Ecto neural progenitor cell (in vitro differentiated cells): ENCODE data around the gene ZSWIM8.

ENCODE experiments used
- DNase-seq: peaks from one replicate; pipeline ENCODE4 v3.0.0-alpha.2; 2018; ENCODE audit warnings: low spot score

The ZSWIM8 gene

GRCh38 chr10:73797324-73798025 lies 12.1 kb downstream of the ZSWIM8 start:
- DNase-seq, result no peak

- DNase-seq, result no peak
Observed at GRCh38 chr10:73798087-73798486, 12.7 kb downstream of the ZSWIM8 start.

GRCh38 chr10:73798927-73799560 lies 13.6 kb downstream of the ZSWIM8 start:
- no peak for DNase-seq

GRCh38 chr10:73799899-73800559 lies 14.6 kb downstream of the ZSWIM8 start:
- no peak for DNase-seq

- DNase-seq, result no peak
Observed at GRCh38 chr10:73800560-73801252, 15.3 kb downstream of the ZSWIM8 start.

- no peak for DNase-seq
Observed at GRCh38 chr10:73801253-73801590, 15.8 kb downstream of the ZSWIM8 start.

GRCh38 chr10:73802276-73802991 lies 17.0 kb downstream of the ZSWIM8 start:
- no peak for DNase-seq

GRCh38 chr10:73803680-73804286 lies 18.4 kb downstream of the ZSWIM8 start:
- no peak for DNase-seq

- no peak for DNase-seq
Observed at GRCh38 chr10:73806176-73806950, 21.0 kb downstream of the ZSWIM8 start.

GRCh38 chr10:73807471-73807870 lies 22.1 kb downstream of the ZSWIM8 start:
- no peak for DNase-seq

- no peak for DNase-seq
Observed at GRCh38 chr10:73808021-73808815, 22.8 kb downstream of the ZSWIM8 start.

GRCh38 chr10:73809061-73809818 lies 23.8 kb downstream of the ZSWIM8 start:
- DNase-seq, result no peak

GRCh38 chr10:73810358-73810734 lies 24.9 kb downstream of the ZSWIM8 start:
- no peak for DNase-seq

- peak; percentile 63 for DNase-seq
Observed at GRCh38 chr10:73810735-73811465, 25.5 kb downstream of the ZSWIM8 start.

GRCh38 chr10:73812657-73813056 lies 27.3 kb downstream of the ZSWIM8 start:
- DNase-seq, result no peak

GRCh38 chr10:73813333-73813732 lies 27.9 kb downstream of the ZSWIM8 start:
- DNase-seq, result no peak

GRCh38 chr10:73814276-73814895 lies 29.0 kb downstream of the ZSWIM8 start:
- DNase-seq, result no peak
